Mammary epithelial cell (primary cell): ENCODE data around the gene CCDC91.

Experiments
- CTCF ChIP-seq, 2 donors: IDR thresholded peaks in 1 of 2; conservative IDR thresholded peaks in 1 of 2; 2 replicates each; pipeline ENCODE4 v1.5.1; 2011 to 2012; ENCODE audit warnings: inconsistent platforms in 2 of 2, low read length in 2 of 2, mild to moderate bottlenecking in 2 of 2, control low read depth in 1 of 2, low read depth in 1 of 2; ENCODE audit not compliant: insufficient read depth in 1 of 2; ENCODE audit errors: extremely low read depth in 1 of 2
- EZH2 ChIP-seq: IDR thresholded peaks from 2 replicates; pipeline ENCODE4 v1.6.1; 2012; ENCODE audit warnings: low read length, inconsistent platforms, borderline replicate concordance

- TF ChIP-seq CTCF (conservative IDR thresholded peaks at IDR 0.05 in 1 of 2, IDR thresholded peaks at IDR 0.05 in 1 of 2; ENCODE audit: extremely low read depth in 1 of 2, insufficient read depth in 1 of 2, low read depth in 1 of 2, low read length in 2 of 2) = no peak
- no peak for TF ChIP-seq EZH2
These were observed 153.5 kb downstream of the CCDC91 start for GRCh38 chr12:28343713-28344112.
